KMS-11 (cell line): ENCODE measurements around the gene TUBD1.
A peak's percentile ranks its signal among the peaks of the same experiment; 100 is the strongest.

Experiments used
- H2AFZ ChIP-seq: fragments of 200-600 bp; sonication (generic); 2 replicates; pipeline ENCODE4 v1.6.1; 2016; ENCODE audit warnings: antibody characterized with exemption, mixed run types, low read depth
- H3K27ac ChIP-seq: fragments of 200-600 bp; sonication (generic); 2 replicates; pipeline ENCODE4 v1.6.1; 2016; ENCODE audit warnings: mild to moderate bottlenecking, mixed run types
- H3K27me3 ChIP-seq: fragments of 200-600 bp; sonication (generic); 2 replicates; pipeline ENCODE4 v1.6.1; 2017; ENCODE audit warnings: mild to moderate bottlenecking, low read depth, mixed run types, moderate library complexity; ENCODE audit not compliant: insufficient read depth
- H3K36me3 ChIP-seq: fragments of 200-600 bp; sonication (generic); 2 replicates; pipeline ENCODE4 v1.6.1; 2017; ENCODE audit warnings: mild to moderate bottlenecking, mixed run types; ENCODE audit not compliant: insufficient read depth
- H3K4me1 ChIP-seq: fragments of 200-600 bp; sonication (generic); 2 replicates; pipeline ENCODE4 v1.6.1; 2016; ENCODE audit warnings: mild to moderate bottlenecking, low read depth, mixed run types; ENCODE audit not compliant: poor library complexity, severe bottlenecking
- H3K4me2 ChIP-seq: fragments of 200-600 bp; sonication (generic); 2 replicates; pipeline ENCODE4 v1.7.0; 2016; ENCODE audit warnings: mild to moderate bottlenecking, mixed run types
- H3K4me3 ChIP-seq: fragments of 200-600 bp; sonication (generic); IDR thresholded peaks from 2 replicates; pipeline ENCODE4 v1.6.1; 2017; ENCODE audit warnings: low read depth, low read length, mixed read lengths; ENCODE audit not compliant: insufficient read depth
- H3K79me2 ChIP-seq: fragments of 200-600 bp; sonication (generic); 2 replicates; pipeline ENCODE4 v1.6.1; 2016; ENCODE audit warnings: low read depth, mixed run types; ENCODE audit not compliant: insufficient read depth
- H3K9ac ChIP-seq: fragments of 200-600 bp; sonication (generic); 2 replicates; pipeline ENCODE4 v1.6.1; 2016; ENCODE audit warnings: mild to moderate bottlenecking, mixed run types
- H4K20me1 ChIP-seq: fragments of 200-600 bp; sonication (generic); 2 replicates; pipeline ENCODE4 v1.6.1; 2016; ENCODE audit warnings: mild to moderate bottlenecking, mixed run types; ENCODE audit not compliant: insufficient read depth
- TF ChIP-seq, protein P1 (sequence below): fragments of 200-600 bp; sonication (generic); conservative IDR thresholded peaks from 2 replicates; pipeline ENCODE4 v1.6.1; 2017; ENCODE audit warnings: low read depth, mild to moderate bottlenecking, antibody characterized with exemption, low read length, moderate library complexity, mixed read lengths

TUBD1 gene

GRCh38 chr17:59916446-59916845, 23.7 kb upstream of the TUBD1 start:
- no peaks in the 10 kb centered on the region; the same call in 1 of the 2 replicates for H3K79me2 ChIP-seq
- no peak overlapping the region for H3K9ac ChIP-seq
- H2AFZ ChIP-seq, result no peak overlapping the region
- TF ChIP-seq, protein P1, sequence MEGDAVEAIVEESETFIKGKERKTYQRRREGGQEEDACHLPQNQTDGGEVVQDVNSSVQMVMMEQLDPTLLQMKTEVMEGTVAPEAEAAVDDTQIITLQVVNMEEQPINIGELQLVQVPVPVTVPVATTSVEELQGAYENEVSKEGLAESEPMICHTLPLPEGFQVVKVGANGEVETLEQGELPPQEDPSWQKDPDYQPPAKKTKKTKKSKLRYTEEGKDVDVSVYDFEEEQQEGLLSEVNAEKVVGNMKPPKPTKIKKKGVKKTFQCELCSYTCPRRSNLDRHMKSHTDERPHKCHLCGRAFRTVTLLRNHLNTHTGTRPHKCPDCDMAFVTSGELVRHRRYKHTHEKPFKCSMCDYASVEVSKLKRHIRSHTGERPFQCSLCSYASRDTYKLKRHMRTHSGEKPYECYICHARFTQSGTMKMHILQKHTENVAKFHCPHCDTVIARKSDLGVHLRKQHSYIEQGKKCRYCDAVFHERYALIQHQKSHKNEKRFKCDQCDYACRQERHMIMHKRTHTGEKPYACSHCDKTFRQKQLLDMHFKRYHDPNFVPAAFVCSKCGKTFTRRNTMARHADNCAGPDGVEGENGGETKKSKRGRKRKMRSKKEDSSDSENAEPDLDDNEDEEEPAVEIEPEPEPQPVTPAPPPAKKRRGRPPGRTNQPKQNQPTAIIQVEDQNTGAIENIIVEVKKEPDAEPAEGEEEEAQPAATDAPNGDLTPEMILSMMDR, result no peak
- no peaks in the 10 kb centered on the region for H3K27me3 ChIP-seq
- H3K4me1 ChIP-seq, result peaks cover 21% of the 10 kb centered on the region
- no peak overlapping the region for H3K4me2 ChIP-seq
- no peak overlapping the region for H3K27ac ChIP-seq
- H4K20me1 ChIP-seq, result no peaks in the 10 kb centered on the region
- no peaks in the 10 kb centered on the region; the same call in 1 of the 2 replicates for H3K36me3 ChIP-seq
- no peak overlapping the region for H3K4me3 ChIP-seq

DNA sequence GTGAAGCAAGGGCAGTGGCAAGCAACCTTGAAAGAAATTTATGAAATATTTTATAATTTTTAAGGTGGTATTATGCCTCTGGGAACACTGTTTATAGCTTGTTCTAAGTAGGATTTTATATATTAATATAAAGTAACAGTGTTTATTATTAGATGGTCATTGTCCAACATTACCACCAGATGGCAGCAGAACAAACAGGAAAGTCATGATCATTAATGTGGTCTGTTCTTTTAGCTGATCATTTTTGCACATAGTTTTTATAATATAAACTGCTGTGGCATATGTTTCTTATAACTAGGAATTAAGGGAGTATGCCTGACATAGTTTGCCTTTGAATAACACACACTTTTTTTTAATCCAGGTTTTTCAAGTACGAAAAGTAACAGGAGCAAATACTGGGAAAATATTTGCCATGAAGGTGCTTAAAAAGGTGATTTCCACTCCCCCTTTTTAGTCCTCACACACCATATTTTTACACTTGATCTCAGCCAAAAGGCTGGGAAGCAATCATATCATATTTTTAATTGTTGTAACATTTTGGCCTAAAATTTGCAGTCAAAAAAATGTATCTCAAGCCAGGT, 21.6 kb upstream of the TUBD1 start:
- Histone ChIP-seq H3K79me2 (peaks cover 9% of the 10 kb centered on the region; the same call in 1 of the 2 replicates), H3K4me3 (no peak overlapping the region), H3K27me3 (no peaks in the 10 kb centered on the region), H3K36me3 (no peaks in the 10 kb centered on the region; the same call in 1 of the 2 replicates), H3K4me2 (no peak overlapping the region), H4K20me1 (no peaks in the 10 kb centered on the region), H2AFZ (no peak overlapping the region), H3K9ac (no peak overlapping the region), H3K27ac (no peak overlapping the region), H3K4me1 (peaks cover 21% of the 10 kb centered on the region)
- TF ChIP-seq, protein P1, result peak; percentile 67

- Histone ChIP-seq H2AFZ (no peak overlapping the region), H3K79me2 (peaks cover 67% of the 10 kb centered on the region), H3K4me2 (no peak overlapping the region), H3K27me3 (no peaks in the 10 kb centered on the region), H3K4me1 (no peaks in the 10 kb centered on the region), H4K20me1 (peaks cover 5% of the 10 kb centered on the region; the same call in 1 of the 2 replicates), H3K9ac (no peak overlapping the region), H3K36me3 (no peaks in the 10 kb centered on the region; the same call in 1 of the 2 replicates), H3K4me3 (no peak overlapping the region), H3K27ac (no peak overlapping the region)
- TF ChIP-seq, protein P1, result no peak
These were observed 14.7 kb upstream of the TUBD1 start for GRCh38 chr17:59907467-59907866.

- Histone ChIP-seq H3K36me3 (no peaks in the 10 kb centered on the region), H3K27me3 (no peaks in the 10 kb centered on the region), H3K4me3 (no peak overlapping the region), H3K79me2 (peaks cover 95% of the 10 kb centered on the region), H3K4me1 (peaks cover 13% of the 10 kb centered on the region), H2AFZ (no peak overlapping the region), H4K20me1 (peaks cover 9% of the 10 kb centered on the region; the same call in 1 of the 2 replicates), H3K9ac (no peak overlapping the region), H3K27ac (no peak overlapping the region), H3K4me2 (no peak overlapping the region)
- TF ChIP-seq, protein P1, result no peak
These were observed 10.7 kb upstream of the TUBD1 start for GRCh38 chr17:59903455-59903854.
